Kidney capillary endothelial cell (primary cell): Measurements from ENCODE around the gene CRB2.

Experiments used
- DNase-seq: peaks from one replicate; pipeline ENCODE4 v3.0.0-alpha.2; 2018; ENCODE audit warnings: low spot score

The CRB2 gene

GRCh38 chr9:123421801-123422455 lies 65.9 kb downstream of the CRB2 start:
- DNase-seq = no peak

- DNase-seq = no peak
Measured at GRCh38 chr9:123422635-123423310, 66.8 kb downstream of the CRB2 start.

- no peak for DNase-seq
Measured at GRCh38 chr9:123423311-123423640, 67.3 kb downstream of the CRB2 start.

GRCh38 chr9:123424131-123424530 lies 68.1 kb downstream of the CRB2 start:
- no peak for DNase-seq

- DNase-seq = no peak
Measured at GRCh38 chr9:123424552-123425225, 68.7 kb downstream of the CRB2 start.

GRCh38 chr9:123425261-123425821 lies 69.3 kb downstream of the CRB2 start:
- no peak for DNase-seq

- no peak for DNase-seq
Measured at GRCh38 chr9:123425836-123426365, 69.9 kb downstream of the CRB2 start.

- DNase-seq = no peak
Measured at GRCh38 chr9:123426406-123426805, 70.4 kb downstream of the CRB2 start.
